B cell (primary cell): ENCODE data around the gene POFUT1.

Experiments
- CTCF ChIP-seq: fragments of 200-600 bp; IDR thresholded peaks from one replicate; pipeline ENCODE4 v1.8.0; 2022; ENCODE audit warnings: antibody characterized with exemption, mild to moderate bottlenecking
- EZH2 ChIP-seq: IDR thresholded peaks from 2 replicates; pipeline ENCODE4 v1.6.1; 2012; ENCODE audit warnings: borderline replicate concordance, low read depth, mild to moderate bottlenecking, moderate library complexity, low read length; ENCODE audit not compliant: insufficient read depth, poor library complexity, severe bottlenecking

- no peak for TF ChIP-seq CTCF
- no peak for TF ChIP-seq EZH2
Measured at GRCh38 chr20:32252189-32252588, 44.5 kb downstream of the POFUT1 start.
